ENCODE data around the gene PPFIBP1. TPM values are rescaled to one million over a fixed set of nuclear protein-coding genes. Genes with fewer than 3 reads are reported as not detected.
"Not testable (repeated sequence)": the region's sequence is repeated elsewhere in the genome, so short reads cannot be mapped to it uniquely, and the experiment has no call there.

The PPFIBP1 gene
- polyA plus RNA-seq, 3 donors = 12.1 to 35.0 (median 19.6) TPM

DNA sequence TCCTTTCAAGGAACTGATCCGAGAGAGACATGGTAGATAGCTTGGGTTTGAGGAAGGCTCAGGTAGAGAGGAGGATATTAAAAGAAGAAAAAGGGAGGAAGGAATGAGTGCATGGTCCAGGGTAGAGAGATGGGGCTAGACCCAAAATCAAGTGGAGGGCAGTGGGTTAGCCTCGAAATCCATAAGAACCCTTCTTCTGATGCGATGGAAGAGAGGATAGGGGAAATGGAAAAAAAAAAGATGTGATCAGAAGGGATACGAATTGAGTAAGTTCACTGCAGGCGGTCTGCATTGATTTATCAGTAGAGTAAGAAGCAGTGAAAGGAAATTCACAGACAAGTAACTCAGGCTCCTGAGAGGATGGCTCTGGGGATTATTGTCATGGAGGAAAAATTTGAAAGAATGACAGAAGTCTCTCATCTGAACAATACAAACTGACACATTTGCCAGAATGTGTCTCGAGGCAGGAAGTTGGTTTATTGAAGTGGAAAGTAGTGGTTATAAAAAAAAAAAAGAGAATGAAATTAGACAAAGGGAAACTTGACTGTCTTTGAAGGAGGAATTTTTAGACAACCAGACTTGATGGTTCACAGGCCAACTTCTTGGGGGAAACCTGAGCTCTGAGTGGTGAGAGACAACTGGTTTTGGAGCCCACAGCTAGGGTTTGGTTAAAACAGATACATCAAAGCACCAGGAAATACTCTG lies 10.2 kb downstream of the PPFIBP1 start:
- no peak overlapping the region for H3K27ac ChIP-seq (ENCODE audit: low read depth, low read length)

DNA sequence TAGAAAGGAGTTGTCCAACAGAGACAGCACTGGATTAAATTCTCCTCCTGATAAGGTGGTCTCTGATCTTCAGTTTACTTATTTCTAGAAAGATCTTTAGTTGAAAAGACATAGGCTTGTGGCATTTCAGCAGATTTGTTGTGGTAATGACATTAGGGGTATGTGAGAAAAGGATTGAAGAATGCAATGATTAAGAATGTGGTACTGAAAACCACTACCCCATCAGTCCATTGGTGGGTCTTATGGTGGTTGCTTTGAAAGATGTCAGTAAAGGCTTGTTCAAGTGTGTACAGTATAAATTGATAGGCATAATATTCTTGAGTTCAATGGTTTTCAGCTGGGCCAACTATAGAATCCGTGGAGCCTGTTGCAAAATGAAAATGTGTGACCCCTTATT lies 10.8 kb downstream of the PPFIBP1 start:
- no peak overlapping the region for H3K27ac ChIP-seq (ENCODE audit: low read depth, low read length)
- 80 to 89% (median 84%) methylated on average over 1 of the region's 1 CpG for WGBS, 3 donors

More for the DNA sequence above, 10.2 kb downstream of the PPFIBP1 start:
- WGBS, 3 donors = 74 to 87% (median 77%) methylated on average over 6 of the region's 6 CpGs

DNA sequence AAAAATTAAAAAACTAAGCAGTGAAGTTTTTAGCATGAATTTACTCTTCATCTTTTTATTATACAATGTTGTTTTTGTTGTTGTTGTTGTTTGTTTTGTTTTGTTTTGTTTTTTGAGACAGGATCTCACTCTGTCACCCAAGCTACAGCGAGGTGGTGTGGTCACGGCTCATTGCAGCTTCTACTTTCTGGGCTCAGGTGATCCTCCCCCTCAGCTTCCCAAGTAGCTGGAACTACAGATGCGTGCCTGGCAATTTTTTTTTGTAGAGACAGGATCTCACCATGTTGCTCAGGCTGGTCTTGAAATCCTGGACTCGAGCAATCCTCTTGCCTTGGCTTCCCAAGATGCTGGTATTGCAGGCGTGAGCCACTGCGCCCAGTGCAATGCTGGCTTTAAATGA lies 11.3 kb downstream of the PPFIBP1 start:
- WGBS, 3 donors = 82 to 98% (median 86%) methylated on average over 6 of the region's 6 CpGs
- H3K27ac ChIP-seq (ENCODE audit: low read depth, low read length) = no peak overlapping the region

DNA sequence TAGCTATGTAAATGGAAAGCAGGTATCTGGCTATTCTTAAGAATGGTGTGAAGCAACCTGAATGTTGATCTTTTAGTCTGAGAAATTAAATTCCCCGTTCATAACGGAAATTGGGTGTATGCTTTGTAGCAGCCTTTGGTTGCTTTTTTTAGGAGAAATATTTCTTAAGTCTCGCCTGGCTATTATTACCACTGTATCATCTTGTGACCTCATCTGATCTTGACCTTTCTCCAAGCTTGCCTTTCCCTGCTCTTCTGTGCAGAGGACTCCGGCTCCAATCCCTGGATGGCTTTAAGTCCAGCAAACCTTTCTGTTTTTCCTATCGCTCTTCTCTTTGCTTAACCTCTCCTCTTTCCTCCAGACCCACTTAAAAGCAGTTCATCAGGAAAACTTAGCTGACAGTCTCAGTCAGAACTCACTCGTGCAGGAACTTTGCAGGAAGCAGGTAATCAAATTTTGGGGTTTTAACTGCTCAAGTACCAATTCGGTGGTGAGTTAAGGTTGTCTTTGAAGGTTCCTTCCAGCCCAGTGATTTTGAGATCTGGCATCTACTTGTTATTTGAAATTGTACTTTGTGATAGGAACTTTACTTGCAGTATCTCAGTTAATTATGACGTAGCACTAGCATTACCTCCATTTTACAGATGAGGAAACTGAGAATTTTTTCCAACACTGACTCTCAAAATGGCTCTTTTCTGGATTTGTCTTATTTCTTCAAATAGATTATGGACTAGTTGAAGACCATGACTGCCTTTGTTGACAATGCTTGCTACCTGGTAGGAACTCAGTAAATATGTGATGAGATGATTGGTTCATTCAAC lies 14.1 kb downstream of the PPFIBP1 start:
- WGBS, 3 donors = 43 to 75% (median 61%) methylated on average over 8 of the region's 8 CpGs
- H3K27ac ChIP-seq (ENCODE audit: low read depth, low read length) = no peak overlapping the region

DNA sequence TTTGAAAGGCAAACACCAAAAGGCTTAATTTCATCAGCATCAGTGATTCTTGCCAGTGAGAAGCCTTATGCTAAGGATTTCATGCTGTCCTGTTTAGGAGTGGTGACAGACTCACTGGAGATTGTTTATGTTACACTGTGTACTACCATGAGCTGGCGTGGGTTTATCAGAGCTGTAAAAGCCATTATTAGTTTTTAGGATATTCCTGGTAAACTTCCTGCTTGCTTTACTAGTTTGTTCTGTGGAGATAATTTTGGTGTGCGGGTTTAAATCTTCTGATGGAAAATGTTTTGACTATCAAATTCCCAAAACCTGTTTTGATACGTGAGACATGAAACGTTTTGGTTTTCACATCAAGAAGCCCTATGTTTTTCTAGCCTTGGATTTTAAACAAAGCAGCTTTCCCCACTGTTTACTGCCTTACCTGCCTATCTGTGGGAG lies 15.2 kb downstream of the PPFIBP1 start:
- WGBS, 3 donors = 25 to 70% (median 62%) methylated on average over 4 of the region's 4 CpGs
- H3K27ac ChIP-seq (ENCODE audit: low read depth, low read length) = no peak overlapping the region

DNA sequence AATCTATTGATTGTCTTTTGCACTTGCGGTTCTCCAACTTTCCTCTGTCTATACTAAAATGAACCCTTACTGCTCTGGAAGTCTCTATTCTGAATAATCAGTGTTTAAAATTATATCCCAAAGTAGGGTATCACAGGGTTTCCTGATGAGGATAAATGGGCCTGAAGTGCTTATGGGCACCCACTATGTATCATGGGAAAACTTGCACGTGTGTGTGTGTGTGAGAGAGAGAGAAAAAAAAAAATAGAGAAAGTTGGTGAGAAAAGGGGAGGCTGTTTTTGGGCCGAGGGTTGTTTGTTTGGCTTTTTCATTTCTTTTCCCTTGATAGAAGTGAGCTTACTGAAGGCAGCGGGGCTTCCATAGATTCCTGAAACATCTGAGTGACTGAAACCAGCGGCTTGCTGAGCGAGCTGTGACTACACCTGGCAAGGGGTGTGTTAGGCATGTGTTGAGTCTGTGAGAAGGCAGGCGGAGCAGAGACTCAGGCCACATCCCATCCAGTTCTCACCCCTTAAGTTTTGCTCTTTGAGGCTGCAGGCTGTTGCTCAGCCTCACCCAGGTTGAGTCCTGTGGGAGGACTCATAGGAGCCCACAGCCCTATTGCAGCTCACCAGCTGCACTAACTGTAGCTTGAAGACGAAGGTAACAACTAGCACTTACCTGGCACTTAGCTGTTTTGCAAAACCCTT lies 17.2 kb downstream of the PPFIBP1 start:
- H3K27ac ChIP-seq (ENCODE audit: low read depth, low read length) = no peak overlapping the region
- 34 to 91% (median 88%) methylated on average over 8 of the region's 8 CpGs for WGBS, 3 donors

DNA sequence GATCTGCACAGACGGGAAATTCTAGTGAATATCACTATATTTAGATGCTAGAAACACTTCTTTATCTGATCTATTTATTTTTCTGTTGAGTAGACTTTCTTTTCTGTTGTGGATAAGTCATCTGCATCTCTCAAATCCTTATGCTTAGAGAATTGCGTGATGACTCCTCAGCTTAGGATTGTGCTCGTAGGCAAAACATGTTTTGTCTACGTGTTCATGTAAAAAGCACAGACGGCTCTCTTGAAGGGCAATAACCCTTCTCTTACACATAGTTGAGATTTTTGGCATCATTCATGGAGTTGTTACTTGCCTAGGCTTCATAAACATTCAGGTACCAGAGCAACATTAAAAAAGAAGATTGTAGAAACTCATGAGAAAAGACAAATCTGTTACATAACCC lies 18.6 kb downstream of the PPFIBP1 start:
- no peak overlapping the region for H3K27ac ChIP-seq (ENCODE audit: low read depth, low read length)
- 76 to 88% (median 78%) methylated on average over 5 of the region's 5 CpGs for WGBS, 3 donors

DNA sequence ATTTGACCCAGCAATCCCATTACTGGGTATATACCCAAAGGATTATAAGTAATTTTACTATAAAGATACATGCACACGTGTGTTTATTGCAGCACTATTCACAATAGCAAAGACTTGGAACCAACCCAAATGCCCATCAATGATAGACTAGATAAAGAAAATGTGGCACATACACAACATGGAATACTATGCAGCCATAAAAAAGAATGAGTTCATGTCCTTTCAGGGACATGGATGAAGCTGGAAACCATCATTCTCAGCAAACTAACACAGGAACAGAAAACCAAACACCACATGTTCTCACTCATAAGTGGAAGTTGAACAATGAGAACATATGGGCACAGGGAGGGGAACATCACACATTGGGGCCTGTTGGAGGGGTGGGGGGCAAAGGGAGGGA lies 20.9 kb downstream of the PPFIBP1 start:
- WGBS, 3 donors = 94 to 96% (median 96%) methylated on average over 1 of the region's 1 CpG
- H3K27ac ChIP-seq (ENCODE audit: low read depth, low read length) = not testable (repeated sequence)

DNA sequence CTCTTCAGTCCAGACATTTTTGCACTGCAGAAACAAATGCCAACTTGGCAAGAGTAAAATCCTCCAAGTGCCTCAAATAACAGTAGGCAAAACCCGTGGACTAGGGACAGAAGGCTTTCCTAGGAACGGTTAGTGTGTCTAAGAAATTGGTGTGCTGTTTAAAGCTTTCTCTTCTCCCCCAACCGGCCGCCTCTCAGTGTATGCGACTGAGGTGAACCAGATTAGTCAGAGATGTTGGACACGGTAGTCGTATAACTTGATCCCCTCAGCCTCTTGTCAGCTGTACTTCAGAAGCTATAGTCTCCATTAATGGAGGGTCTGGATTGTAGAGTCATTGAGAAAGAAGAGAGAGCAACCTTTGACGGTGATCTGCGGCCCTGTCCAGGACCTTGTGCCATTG lies 21.7 kb downstream of the PPFIBP1 start:
- H3K27ac ChIP-seq (ENCODE audit: low read depth, low read length) = no peak overlapping the region
- 61 to 89% (median 86%) methylated on average over 9 of the region's 9 CpGs for WGBS, 3 donors

DNA sequence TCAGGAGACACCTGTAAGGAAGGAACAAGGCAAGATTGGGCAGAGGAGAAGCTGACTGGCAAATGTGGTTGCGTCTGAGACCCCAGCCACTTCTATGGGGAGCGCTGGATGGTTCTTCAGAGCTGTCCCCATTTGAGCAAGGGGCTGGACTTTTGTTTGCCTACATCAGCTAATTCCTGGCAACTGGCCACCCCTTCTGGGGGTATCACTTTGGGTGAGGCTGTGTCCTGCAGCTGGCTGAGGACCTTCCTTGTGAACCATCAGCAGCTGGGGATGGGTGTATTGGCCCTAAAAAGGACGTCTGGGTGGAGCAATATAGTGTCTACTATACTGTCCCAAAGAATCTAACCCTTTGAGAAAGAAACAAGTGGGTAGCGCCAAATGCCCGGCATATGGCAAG lies 23.6 kb downstream of the PPFIBP1 start:
- no peak overlapping the region for H3K27ac ChIP-seq (ENCODE audit: low read depth, low read length)
- WGBS, 3 donors = 92 to 97% (median 96%) methylated on average over 5 of the region's 5 CpGs

DNA sequence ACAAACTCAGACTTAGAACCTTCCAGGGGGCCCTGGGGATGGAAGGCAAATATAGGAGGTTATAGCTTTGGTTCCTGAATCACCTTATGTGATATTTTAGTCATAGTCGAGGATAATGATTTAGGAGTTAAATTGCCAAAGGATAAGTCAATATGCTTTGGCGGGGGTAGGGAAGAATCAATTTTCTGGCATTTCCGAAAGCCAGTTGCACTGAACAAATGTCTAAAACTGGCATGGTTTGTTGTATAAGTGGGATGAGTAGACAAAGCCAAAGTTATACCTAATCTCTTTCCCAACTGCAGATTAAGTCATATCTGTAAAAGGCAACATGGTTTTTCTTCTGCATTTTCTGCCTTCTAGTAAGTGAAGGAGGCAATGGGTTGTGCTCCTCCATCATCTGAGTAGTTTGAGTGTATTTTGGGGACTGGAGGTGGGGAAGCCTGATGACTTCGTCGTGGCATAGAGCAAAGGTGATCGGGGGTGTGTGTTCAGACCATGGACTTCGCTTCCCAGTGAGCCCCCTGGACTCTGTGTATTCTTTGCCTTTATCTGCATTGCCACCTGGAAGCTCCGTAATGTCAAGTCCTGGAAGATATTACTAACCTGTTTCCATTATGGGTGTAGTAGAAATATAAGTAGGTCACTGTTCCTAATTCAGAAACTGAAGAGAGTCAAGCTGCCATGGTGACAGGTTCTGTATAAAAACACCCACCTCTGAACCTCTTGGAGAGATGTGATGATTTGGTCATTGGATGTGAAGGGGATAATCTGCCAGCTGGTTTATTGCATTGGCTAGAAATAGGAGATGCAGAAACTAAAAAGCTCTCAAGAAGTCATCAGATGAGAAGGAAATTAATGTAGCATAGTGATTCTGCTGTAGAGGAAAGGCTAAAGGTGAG lies 24.5 kb downstream of the PPFIBP1 start:
- WGBS, 3 donors = 72 to 93% (median 92%) methylated on average over 8 of the region's 8 CpGs
- H3K27ac ChIP-seq (ENCODE audit: low read depth, low read length) = no peak overlapping the region

DNA sequence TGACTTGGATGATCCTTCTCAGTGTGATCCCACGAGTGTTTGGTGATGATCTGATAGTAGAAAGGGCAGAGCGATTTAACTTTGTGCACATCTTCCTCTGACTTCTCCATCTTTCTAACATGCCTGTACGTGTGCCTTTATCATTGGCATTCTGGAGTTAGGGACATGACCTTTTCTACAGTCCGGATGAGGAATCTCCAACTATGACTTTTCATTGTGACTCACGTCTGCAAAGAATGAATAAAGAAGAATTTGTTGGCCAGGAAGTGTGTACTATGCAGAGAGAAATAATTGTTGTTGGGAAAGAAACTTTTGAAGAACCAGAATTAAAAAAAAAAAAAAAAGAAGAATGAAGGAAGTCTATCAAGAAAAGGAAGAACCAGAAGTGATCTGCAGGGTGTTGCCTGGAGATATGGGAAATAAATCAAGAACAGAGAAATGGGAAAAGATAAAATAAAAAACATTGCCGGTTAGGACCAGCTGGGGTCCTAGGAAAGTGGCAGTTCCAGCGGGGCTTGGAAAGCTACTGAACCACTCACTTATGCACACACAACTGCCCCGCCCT lies 25.3 kb downstream of the PPFIBP1 start:
- H3K27ac ChIP-seq (ENCODE audit: low read depth, low read length) = no peak overlapping the region
- WGBS, 3 donors = 18 to 31% (median 20%) methylated on average over 8 of the region's 8 CpGs

DNA sequence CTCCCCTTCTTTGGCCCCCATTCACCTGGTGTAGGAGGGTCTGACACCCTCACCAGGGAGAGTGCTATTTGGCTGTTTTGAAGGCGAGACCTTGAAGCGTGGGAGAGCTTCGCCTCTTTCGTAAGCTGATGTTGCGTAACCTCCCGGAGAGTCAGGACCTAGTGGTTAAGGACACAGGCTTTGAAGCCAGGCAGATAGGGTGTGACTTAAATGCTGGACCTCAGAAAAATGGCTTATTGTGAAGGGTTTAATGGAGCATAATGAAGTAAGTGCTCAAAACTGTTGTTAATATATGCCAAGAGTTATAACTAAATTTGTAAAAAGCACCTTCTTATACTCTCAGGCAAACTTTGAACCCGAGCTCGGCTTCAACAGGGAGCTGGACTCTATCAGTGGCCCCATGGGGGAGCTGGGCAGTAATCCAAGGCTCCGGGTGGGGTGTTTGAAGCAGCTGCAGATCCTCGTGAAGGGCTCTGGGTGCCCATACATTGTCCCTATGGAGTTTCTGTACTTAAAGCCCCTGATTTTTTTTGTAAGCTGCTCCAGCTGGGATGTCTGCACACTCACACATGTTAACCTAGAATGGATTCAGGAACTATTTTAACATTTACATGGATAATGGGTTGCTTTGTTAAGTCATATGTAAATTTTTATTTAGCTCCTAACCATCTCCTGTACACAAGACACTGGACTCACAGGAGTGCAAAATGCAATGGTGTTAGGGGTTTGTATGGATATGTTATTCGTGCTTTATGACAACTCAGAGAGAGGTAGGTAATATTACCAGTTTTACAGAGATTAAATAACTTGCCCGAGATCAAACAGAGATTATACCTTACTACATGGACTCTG lies 26.0 kb downstream of the PPFIBP1 start:
- 15 to 23% (median 19%) methylated on average over 12 of the region's 12 CpGs for WGBS, 3 donors
- H3K27ac ChIP-seq (ENCODE audit: low read depth, low read length) = no peak overlapping the region

DNA sequence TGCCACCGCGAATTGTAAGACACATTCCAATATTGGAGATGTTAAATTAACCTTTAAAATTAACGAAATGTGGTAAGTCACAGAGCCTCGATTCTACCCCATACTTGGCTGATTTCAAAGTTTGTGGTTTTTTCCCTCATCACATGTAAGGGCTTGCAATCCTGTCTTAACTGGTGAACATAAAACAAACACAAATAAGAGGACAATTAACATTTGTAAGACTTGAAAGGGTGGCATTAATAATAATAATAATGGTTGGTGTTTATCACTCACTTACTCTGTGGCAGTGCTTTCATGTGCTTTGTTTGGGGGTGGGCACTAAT lies 26.6 kb downstream of the PPFIBP1 start:
- no peak overlapping the region for H3K27ac ChIP-seq (ENCODE audit: low read depth, low read length)
- WGBS, 3 donors = 53 to 69% (median 66%) methylated on average over 4 of the region's 4 CpGs

DNA sequence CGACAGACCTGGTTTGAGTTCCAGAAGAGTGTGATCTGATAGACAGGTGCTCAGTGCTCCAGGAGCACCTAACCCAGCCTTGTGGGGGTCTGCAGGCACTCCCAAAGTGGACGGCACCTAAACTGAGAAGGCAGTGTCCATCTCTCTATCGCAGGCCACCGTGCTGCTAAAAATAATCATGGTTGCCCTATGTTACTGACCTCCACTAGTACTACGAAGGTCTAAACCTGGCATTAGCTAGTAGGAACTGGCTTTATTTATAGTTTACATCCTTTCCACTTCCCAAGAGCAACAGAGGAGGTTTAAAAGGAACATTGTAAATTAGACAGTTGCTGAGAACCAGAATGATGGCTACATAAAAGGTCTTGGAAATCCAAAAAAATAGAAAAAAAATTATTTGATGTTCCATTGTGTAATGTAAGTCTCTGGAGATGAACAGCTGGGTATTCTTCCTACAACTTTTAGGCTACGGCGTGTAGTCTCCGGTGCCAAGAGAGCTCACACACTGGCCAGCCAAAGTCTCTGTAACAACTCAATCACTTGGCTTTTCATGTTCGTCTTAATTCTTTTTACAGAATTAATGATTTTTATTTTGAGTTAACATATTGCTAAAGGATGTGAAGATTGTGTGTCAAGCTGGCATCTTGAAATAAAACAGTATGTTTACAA lies 27.3 kb downstream of the PPFIBP1 start:
- 58 to 62% (median 59%) methylated on average over 9 of the region's 9 CpGs for WGBS, 3 donors

DNA sequence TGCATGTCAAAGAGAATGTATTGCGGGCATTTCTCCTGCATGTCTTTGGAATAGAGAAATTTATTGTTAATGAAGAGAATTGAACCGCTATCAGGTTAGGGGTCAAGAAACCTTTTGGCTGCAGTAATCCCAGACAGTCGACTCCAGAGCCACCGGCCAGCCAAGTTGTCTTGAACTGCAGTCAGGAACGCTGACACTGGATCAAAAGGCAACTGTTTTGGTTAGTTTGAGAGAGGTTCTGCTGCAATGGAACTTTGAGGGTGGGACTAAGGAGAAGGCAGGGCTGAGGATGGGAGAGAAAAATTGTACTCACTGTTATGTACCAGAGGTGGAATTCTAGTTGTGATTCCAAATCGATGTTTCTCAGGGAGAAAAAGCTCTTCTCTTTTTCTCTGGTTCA lies 28.2 kb downstream of the PPFIBP1 start:
- 65 to 87% (median 76%) methylated on average over 6 of the region's 6 CpGs for WGBS, 3 donors
- H3K27ac ChIP-seq (ENCODE audit: low read depth, low read length) = no peak overlapping the region

More for the DNA sequence above, 27.3 kb downstream of the PPFIBP1 start:
- H3K27ac ChIP-seq (ENCODE audit: low read depth, low read length) = no peak overlapping the region

Measured in adipose tissue (tissue), 3 donors.